ENCODE data around the gene ERCC5. TPM values are rescaled to one million over a fixed set of nuclear protein-coding genes. Genes with fewer than 3 reads are reported as not detected.
A peak's percentile ranks its signal among the peaks of the same experiment; 100 is the strongest.

ERCC5 gene
- total and polyA plus RNA-seq, 2 donors (not counting 1 experiment from before 2014, with no cell fraction given) = 36.6 to 78.9 TPM

- H2AFZ ChIP-seq (ENCODE audit: low read length) = peak overlapping the region; percentile 82
- no peaks in the 10 kb centered on the region for H3K9me3 ChIP-seq (ENCODE audit: control insufficient read depth, insufficient read depth, low read depth, low read length)
- H3K4me2 ChIP-seq (ENCODE audit: extremely low read depth, insufficient read depth, low read length) = peak overlapping the region; percentile 65
- no peak overlapping the region for H3K9ac ChIP-seq (ENCODE audit: insufficient read depth, low read length)
- peak; percentile 90 to 95 for DNase-seq (ENCODE audit: low read depth in 2 of 2)
- peak overlapping the region; percentile 18 to 49 (median 33) for H3K4me3 ChIP-seq (replicated peaks in 1 of 4; ENCODE audit: control extremely low read depth in 1 of 4, insufficient read depth in 1 of 4, low read depth in 3 of 4, low read length in 4 of 4)
- H3K36me3 ChIP-seq (ENCODE audit: control insufficient read depth, insufficient read depth, low read length) = peaks cover 4% of the 10 kb centered on the region
- no peaks in the 10 kb centered on the region for H3K27me3 ChIP-seq (ENCODE audit: control insufficient read depth, insufficient read depth, low read length)
- H4K20me1 ChIP-seq (ENCODE audit: control insufficient read depth, extremely low read depth, insufficient read depth, low read length) = no peaks in the 10 kb centered on the region
- H3K4me1 ChIP-seq (ENCODE audit: control insufficient read depth, extremely low read depth, insufficient read depth, low read length) = peaks cover 8% of the 10 kb centered on the region
- H3K27ac ChIP-seq (ENCODE audit: insufficient read depth, low read length) = peak overlapping the region; percentile 73
- H3K79me2 ChIP-seq (ENCODE audit: control insufficient read depth, insufficient read depth, low read length) = no peaks in the 10 kb centered on the region
- peak in 1 of 2 donors; percentile 14 for TF ChIP-seq CTCF (conservative IDR thresholded peaks at IDR 0.05 in 1 of 2, IDR thresholded peaks at IDR 0.05 in 1 of 2; ENCODE audit: low read depth in 1 of 2, low read length in 2 of 2)
- no peak for TF ChIP-seq EZH2 (IDR thresholded peaks at IDR 0.05; ENCODE audit: low read length, missing control alignments)
These were observed 19.7 kb upstream of the ERCC5 start for GRCh38 chr13:102825921-102826706.

GRCh38 chr13:102830646-102831045, 15.2 kb upstream of the ERCC5 start:
- Histone ChIP-seq H3K4me2 (ENCODE audit: extremely low read depth, insufficient read depth, low read length) (no peak overlapping the region), H3K4me1 (ENCODE audit: control insufficient read depth, extremely low read depth, insufficient read depth, low read length) (peaks cover 4% of the 10 kb centered on the region), H3K4me3 (replicated peaks in 1 of 4; ENCODE audit: control extremely low read depth in 1 of 4, insufficient read depth in 1 of 4, low read depth in 3 of 4, low read length in 4 of 4) (no peak overlapping the region), H2AFZ (ENCODE audit: low read length) (no peak overlapping the region), H3K27me3 (ENCODE audit: control insufficient read depth, insufficient read depth, low read length) (no peaks in the 10 kb centered on the region), H4K20me1 (ENCODE audit: control insufficient read depth, extremely low read depth, insufficient read depth, low read length) (no peaks in the 10 kb centered on the region), H3K27ac (ENCODE audit: insufficient read depth, low read length) (no peak overlapping the region), H3K9ac (ENCODE audit: insufficient read depth, low read length) (no peak overlapping the region), H3K9me3 (ENCODE audit: control insufficient read depth, insufficient read depth, low read depth, low read length) (no peaks in the 10 kb centered on the region), H3K79me2 (ENCODE audit: control insufficient read depth, insufficient read depth, low read length) (no peaks in the 10 kb centered on the region), H3K36me3 (ENCODE audit: control insufficient read depth, insufficient read depth, low read length) (peaks cover 2% of the 10 kb centered on the region)
- TF ChIP-seq EZH2 (IDR thresholded peaks at IDR 0.05; ENCODE audit: low read length, missing control alignments) (no peak), CTCF (conservative IDR thresholded peaks at IDR 0.05 in 1 of 2, IDR thresholded peaks at IDR 0.05 in 1 of 2; ENCODE audit: low read depth in 1 of 2, low read length in 2 of 2) (no peak)
- DNase-seq (ENCODE audit: low read depth in 2 of 2) = peak in 1 of 2 donors; percentile 13

GRCh38 chr13:102836471-102836870, 9.4 kb upstream of the ERCC5 start:
- TF ChIP-seq CTCF (conservative IDR thresholded peaks at IDR 0.05 in 1 of 2, IDR thresholded peaks at IDR 0.05 in 1 of 2; ENCODE audit: low read depth in 1 of 2, low read length in 2 of 2) (no peak), EZH2 (IDR thresholded peaks at IDR 0.05; ENCODE audit: low read length, missing control alignments) (no peak)
- Histone ChIP-seq H3K9me3 (ENCODE audit: control insufficient read depth, insufficient read depth, low read depth, low read length) (no peaks in the 10 kb centered on the region), H3K4me1 (ENCODE audit: control insufficient read depth, extremely low read depth, insufficient read depth, low read length) (no peaks in the 10 kb centered on the region), H3K4me2 (ENCODE audit: extremely low read depth, insufficient read depth, low read length) (no peak overlapping the region), H3K36me3 (ENCODE audit: control insufficient read depth, insufficient read depth, low read length) (no peaks in the 10 kb centered on the region), H3K9ac (ENCODE audit: insufficient read depth, low read length) (no peak overlapping the region), H3K27ac (ENCODE audit: insufficient read depth, low read length) (no peak overlapping the region), H3K79me2 (ENCODE audit: control insufficient read depth, insufficient read depth, low read length) (no peaks in the 10 kb centered on the region), H3K27me3 (ENCODE audit: control insufficient read depth, insufficient read depth, low read length) (no peaks in the 10 kb centered on the region), H2AFZ (ENCODE audit: low read length) (no peak overlapping the region), H3K4me3 (replicated peaks in 1 of 4; ENCODE audit: control extremely low read depth in 1 of 4, insufficient read depth in 1 of 4, low read depth in 3 of 4, low read length in 4 of 4) (no peak overlapping the region), H4K20me1 (ENCODE audit: control insufficient read depth, extremely low read depth, insufficient read depth, low read length) (no peaks in the 10 kb centered on the region)
- DNase-seq (ENCODE audit: low read depth in 2 of 2) = no peak

Measured in fibroblast of lung (primary cell).